Keratinocyte (primary cell): ENCODE measurements around the gene CACNA1E. TPM values are rescaled to one million over a fixed set of nuclear protein-coding genes. Genes with fewer than 3 reads are reported as not detected.

Source experiments
- DNase-seq: peaks from one replicate; pipeline ENCODE4 v3.0.0-alpha.2; 2011; ENCODE audit warnings: low read depth, missing footprints, low spot score
- FAIRE-seq: peaks from 2 replicates; lab custom pipeline; 2011; peaks lifted over from hg19 to GRCh38; lab: Jason Lieb, UNC
- H2AFZ ChIP-seq: 2 replicates; pipeline ENCODE4 v1.6.0; 2012; ENCODE audit warnings: low read length, control low read depth, inconsistent platforms; ENCODE audit not compliant: control insufficient read depth
- H3K27ac ChIP-seq: 2 replicates; pipeline ENCODE4 v1.5.1; 2011; ENCODE audit warnings: low read length; ENCODE audit not compliant: control insufficient read depth, insufficient read depth
- H3K27me3 ChIP-seq: 3 replicates; pipeline ENCODE4 v1.6.0; 2011; ENCODE audit warnings: low read length; ENCODE audit not compliant: control insufficient read depth, insufficient read depth; ENCODE audit errors: extremely low read depth
- H3K36me3 ChIP-seq, 2 experiments: 2 replicates in 1 of 2; 3 replicates in 1 of 2; pipeline ENCODE4 v1.5.1; 2011; ENCODE audit warnings: low read length in 2 of 2, mild to moderate bottlenecking in 1 of 2; ENCODE audit not compliant: control insufficient read depth in 2 of 2, insufficient read depth in 2 of 2; ENCODE audit errors: extremely low read depth in 1 of 2
- H3K4me1 ChIP-seq: 3 replicates; pipeline ENCODE4 v1.5.1; 2011; ENCODE audit warnings: low read length; ENCODE audit not compliant: control insufficient read depth, insufficient read depth; ENCODE audit errors: extremely low read depth
- H3K4me2 ChIP-seq: 3 replicates; pipeline ENCODE4 v1.6.0; 2011; ENCODE audit warnings: low read depth, low read length; ENCODE audit not compliant: control insufficient read depth, insufficient read depth; ENCODE audit errors: extremely low read depth
- H3K4me3 ChIP-seq, 3 experiments: fragments of 200-600 bp in 1 of 3; sonication (generic) in 1 of 3; 2 replicates in 2 of 3; 3 replicates in 1 of 3; pipeline ENCODE4 v1.5.1; 2011 to 2016; ENCODE audit warnings: low read length in 3 of 3, mild to moderate bottlenecking in 3 of 3, control low read depth in 2 of 3, inconsistent platforms in 1 of 3, low read depth in 1 of 3, mixed read lengths in 1 of 3, mixed run types in 1 of 3, moderate library complexity in 1 of 3; ENCODE audit not compliant: control insufficient read depth in 2 of 3, insufficient read depth in 2 of 3; ENCODE audit errors: extremely low read depth in 1 of 3
- H3K79me2 ChIP-seq: 2 replicates; pipeline ENCODE4 v1.6.0; 2012; ENCODE audit warnings: low read length; ENCODE audit not compliant: control insufficient read depth, insufficient read depth
- H3K9ac ChIP-seq: 3 replicates; pipeline ENCODE4 v1.6.0; 2011; ENCODE audit warnings: low read length; ENCODE audit not compliant: control insufficient read depth, insufficient read depth; ENCODE audit errors: extremely low read depth
- H3K9me1 ChIP-seq: 3 replicates; pipeline ENCODE4 v1.6.0; 2011; ENCODE audit warnings: low read length; ENCODE audit not compliant: control insufficient read depth, insufficient read depth; ENCODE audit errors: extremely low read depth
- H3K9me3 ChIP-seq: 2 replicates; pipeline ENCODE4 v1.5.1; 2012; ENCODE audit warnings: low read depth, low read length; ENCODE audit not compliant: control insufficient read depth
- H4K20me1 ChIP-seq: 3 replicates; pipeline ENCODE4 v1.6.0; 2011; ENCODE audit warnings: low read length; ENCODE audit not compliant: control insufficient read depth, insufficient read depth; ENCODE audit errors: extremely low read depth
- CTCF ChIP-seq, 3 experiments: IDR thresholded peaks in 1 of 3; conservative IDR thresholded peaks in 1 of 3; optimal IDR thresholded peaks in 1 of 3; 2 replicates in 2 of 3; 3 replicates in 1 of 3; pipeline versions ENCODE3 to v1.5.1; 2011; ENCODE audit warnings: low read length in 3 of 3, mild to moderate bottlenecking in 3 of 3, moderate library complexity in 2 of 3, control low read depth in 1 of 3, inconsistent platforms in 1 of 3; ENCODE audit not compliant: insufficient read depth in 2 of 3; ENCODE audit errors: extremely low read depth in 1 of 3
- EZH2 ChIP-seq: IDR thresholded peaks from one replicate; pipeline ENCODE4 v1.6.1; 2012; ENCODE audit warnings: inconsistent platforms, mild to moderate bottlenecking, low read length, moderate library complexity
- dilution Hi-C: fragments of 300-500 bp; cut with MboI; formaldehyde crosslinking; loops from one replicate; pipeline ENCODE4 v1.7.0; 2020; ENCODE audit warnings: low sequenced_read_pairs; ENCODE audit not compliant: extremely low pct_ligation_motif_present
- polyA plus RNA-seq, 5 experiments: library from polyadenylated mRNA; depleted of rRNA in 3 of 5; stranded (reverse) in 3 of 5; stranded (forward) in 1 of 5; unstranded in 1 of 5; fragments of >200 nt; gene quantifications; 1 replicate in 1 of 5; 2 replicates in 3 of 5; 3 replicates in 1 of 5; pipeline versions ENCODE4 v1.2.1 to v1.2.3, GENCODE V29; 2011 to 2012; ENCODE audit warnings: missing spikeins in 2 of 5, low read depth in 1 of 5, low replicate concordance in 1 of 5

Gene CACNA1E
- polyA plus RNA-seq, 1 donor (not counting 4 experiments of a cell fraction or from before 2014, with no cell fraction given) = not detected

- Histone ChIP-seq H3K36me3 (no peaks in the 10 kb centered on the region), H3K4me3 (no peak overlapping the region), H3K9me3 (no peaks in the 10 kb centered on the region), H3K9ac (no peak overlapping the region), H4K20me1 (no peaks in the 10 kb centered on the region), H3K27me3 (no peaks in the 10 kb centered on the region), H3K4me2 (no peak overlapping the region), H3K79me2 (no peaks in the 10 kb centered on the region), H3K4me1 (peaks cover 14% of the 10 kb centered on the region), H3K9me1 (no peaks in the 10 kb centered on the region), H3K27ac (no peak overlapping the region), H2AFZ (no peak overlapping the region)
- TF ChIP-seq EZH2 = no peak
- TF ChIP-seq CTCF (optimal IDR thresholded peaks at IDR 0.05 in 1 of 3, IDR thresholded peaks at IDR 0.05 in 1 of 3, conservative IDR thresholded peaks at IDR 0.05 in 1 of 3; ENCODE audit: extremely low read depth in 1 of 3, insufficient read depth in 2 of 3, low read length in 3 of 3) = no peak
- FAIRE-seq (no peak), DNase-seq (no peak)
- dilution Hi-C loops = loop anchor here (25.0 kb wide), 1 partner anchor 164 kb away; the partner anchor contains the start of gene CACNA1E
These were observed 168.0 kb downstream of the CACNA1E start for GRCh38 chr1:181651276-181651675.

GRCh38 chr1:181655756-181656155 is 172.4 kb downstream of the CACNA1E start:
- Histone ChIP-seq H3K9me1 (no peaks in the 10 kb centered on the region), H3K4me2 (no peak overlapping the region), H3K9ac (no peak overlapping the region), H3K27ac (no peak overlapping the region), H3K4me3 (no peak overlapping the region), H3K36me3 (no peaks in the 10 kb centered on the region), H4K20me1 (no peaks in the 10 kb centered on the region), H3K79me2 (no peaks in the 10 kb centered on the region), H3K9me3 (no peaks in the 10 kb centered on the region), H3K4me1 (peaks cover 6% of the 10 kb centered on the region), H2AFZ (no peak overlapping the region), H3K27me3 (peaks cover under 1% of the 10 kb centered on the region)
- DNase-seq (no peak), FAIRE-seq (no peak)
- no peak for TF ChIP-seq EZH2
- no peak for TF ChIP-seq CTCF (optimal IDR thresholded peaks at IDR 0.05 in 1 of 3, IDR thresholded peaks at IDR 0.05 in 1 of 3, conservative IDR thresholded peaks at IDR 0.05 in 1 of 3; ENCODE audit: extremely low read depth in 1 of 3, insufficient read depth in 2 of 3, low read length in 3 of 3)
- dilution Hi-C loops = loop anchor here (25.0 kb wide), 1 partner anchor 168 kb away; the partner anchor contains the start of gene CACNA1E
